Parathyroid adenoma (tissue), 2 donors: ENCODE results near the gene ICE1.
"Not testable (repeated sequence)": the region's sequence is repeated elsewhere in the genome, so short reads cannot be mapped to it uniquely, and the experiment has no call there.

Experiments
- H2AFZ ChIP-seq: fragments of 300-600 bp; sonication (generic); one replicate; pipeline ENCODE4 v1.7.0; 2017; ENCODE audit warnings: antibody characterized with exemption, mild to moderate bottlenecking
- H3K27ac ChIP-seq: fragments of 300-600 bp; sonication (generic); one replicate; pipeline ENCODE4 v1.7.0; 2017
- H3K27me3 ChIP-seq: fragments of 300-600 bp; sonication (generic); one replicate; pipeline ENCODE4 v1.7.0; 2017; ENCODE audit warnings: low read length; ENCODE audit not compliant: control insufficient read depth, insufficient read depth
- H3K36me3 ChIP-seq: fragments of 300-600 bp; sonication (generic); one replicate; pipeline ENCODE4 v1.7.0; 2017; ENCODE audit warnings: low read length; ENCODE audit not compliant: control insufficient read depth, insufficient read depth
- H3K4me1 ChIP-seq: fragments of 300-600 bp; sonication (generic); one replicate; pipeline ENCODE4 v1.7.0; 2017; ENCODE audit warnings: control low read depth
- H3K4me2 ChIP-seq: fragments of 300-600 bp; sonication (generic); one replicate; pipeline ENCODE4 v1.7.0; 2017; ENCODE audit warnings: low read length
- H3K4me3 ChIP-seq: fragments of 300-600 bp; sonication (generic); one replicate; pipeline ENCODE4 v1.7.0; 2017; ENCODE audit warnings: low read depth, low read length
- H3K79me2 ChIP-seq: fragments of 300-600 bp; sonication (generic); one replicate; pipeline ENCODE4 v1.7.0; 2017; ENCODE audit warnings: control low read depth
- H3K9ac ChIP-seq: fragments of 300-600 bp; sonication (generic); one replicate; pipeline ENCODE4 v1.7.0; 2017; ENCODE audit warnings: mild to moderate bottlenecking
- H3K9me3 ChIP-seq: fragments of 300-600 bp; sonication (generic); one replicate; pipeline ENCODE4 v1.7.0; 2017; ENCODE audit warnings: low read length; ENCODE audit not compliant: control insufficient read depth
- TF ChIP-seq, protein P1 (sequence below): fragments of 300-600 bp; sonication (generic); IDR thresholded peaks from one replicate; pipeline ENCODE4 v1.7.0; 2017; ENCODE audit warnings: antibody characterized with exemption, mild to moderate bottlenecking
- donor health status: primary hyperparathyroidism.

The ICE1 gene

DNA sequence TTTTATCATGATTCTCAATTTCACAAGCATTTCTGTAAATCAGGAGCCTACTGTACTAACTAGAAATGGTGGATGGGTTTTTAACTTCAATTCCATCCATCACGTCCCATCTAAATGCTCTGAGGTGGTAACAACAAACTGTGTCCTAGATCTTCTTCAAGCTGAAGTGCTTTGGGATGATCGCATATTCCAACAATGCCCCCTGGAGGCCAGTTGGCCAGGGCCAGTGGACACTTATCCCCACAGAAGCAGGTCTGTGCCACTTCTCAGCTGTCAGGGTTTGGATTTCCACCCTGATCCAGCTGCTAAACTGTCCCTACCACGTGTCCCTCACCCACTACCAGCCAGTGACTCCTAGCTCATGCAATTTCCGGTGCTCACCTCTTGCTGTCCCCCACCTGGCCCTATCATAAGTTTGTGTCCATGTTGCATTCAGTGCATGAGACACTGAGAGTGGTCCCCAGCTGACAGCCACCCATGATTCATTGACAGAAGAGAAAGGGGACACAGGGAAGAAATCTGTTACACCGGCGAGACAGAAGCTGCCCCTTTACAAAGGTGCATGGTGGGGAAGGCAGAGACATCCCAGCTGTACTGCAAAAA lies 28.0 kb upstream of the ICE1 start:
- not testable (repeated sequence) for H3K4me3 ChIP-seq, H3K36me3 ChIP-seq, H2AFZ ChIP-seq, H3K9ac ChIP-seq, H3K9me3 ChIP-seq, H3K27ac ChIP-seq, H3K4me2 ChIP-seq, H3K79me2 ChIP-seq, H3K27me3 ChIP-seq, H3K4me1 ChIP-seq
- TF ChIP-seq, protein P1, sequence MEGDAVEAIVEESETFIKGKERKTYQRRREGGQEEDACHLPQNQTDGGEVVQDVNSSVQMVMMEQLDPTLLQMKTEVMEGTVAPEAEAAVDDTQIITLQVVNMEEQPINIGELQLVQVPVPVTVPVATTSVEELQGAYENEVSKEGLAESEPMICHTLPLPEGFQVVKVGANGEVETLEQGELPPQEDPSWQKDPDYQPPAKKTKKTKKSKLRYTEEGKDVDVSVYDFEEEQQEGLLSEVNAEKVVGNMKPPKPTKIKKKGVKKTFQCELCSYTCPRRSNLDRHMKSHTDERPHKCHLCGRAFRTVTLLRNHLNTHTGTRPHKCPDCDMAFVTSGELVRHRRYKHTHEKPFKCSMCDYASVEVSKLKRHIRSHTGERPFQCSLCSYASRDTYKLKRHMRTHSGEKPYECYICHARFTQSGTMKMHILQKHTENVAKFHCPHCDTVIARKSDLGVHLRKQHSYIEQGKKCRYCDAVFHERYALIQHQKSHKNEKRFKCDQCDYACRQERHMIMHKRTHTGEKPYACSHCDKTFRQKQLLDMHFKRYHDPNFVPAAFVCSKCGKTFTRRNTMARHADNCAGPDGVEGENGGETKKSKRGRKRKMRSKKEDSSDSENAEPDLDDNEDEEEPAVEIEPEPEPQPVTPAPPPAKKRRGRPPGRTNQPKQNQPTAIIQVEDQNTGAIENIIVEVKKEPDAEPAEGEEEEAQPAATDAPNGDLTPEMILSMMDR: peak; percentile 10

DNA sequence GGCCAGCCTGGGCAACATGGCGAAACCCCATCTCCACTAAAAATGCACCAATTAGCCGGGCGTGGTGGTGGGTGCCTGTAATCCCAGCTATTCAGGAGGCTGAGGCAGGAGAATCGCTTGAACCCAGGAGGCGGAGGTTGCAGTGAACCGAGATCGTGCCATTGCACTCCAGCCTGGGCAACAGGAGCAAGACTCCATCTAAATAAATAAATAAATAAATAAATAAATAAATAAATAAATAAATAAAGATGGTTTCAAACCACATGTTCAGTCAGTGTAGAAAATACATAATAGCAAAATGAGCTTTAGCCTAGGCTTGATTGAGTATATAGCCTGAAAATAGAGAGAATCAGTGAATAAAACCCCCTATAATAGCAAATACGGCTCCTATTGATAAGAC lies 27.4 kb upstream of the ICE1 start:
- H3K9ac ChIP-seq, H3K79me2 ChIP-seq, H3K4me1 ChIP-seq, H3K4me3 ChIP-seq, H3K4me2 ChIP-seq, H3K36me3 ChIP-seq, H3K9me3 ChIP-seq, H3K27ac ChIP-seq, H3K27me3 ChIP-seq, H2AFZ ChIP-seq: not testable (repeated sequence)

DNA sequence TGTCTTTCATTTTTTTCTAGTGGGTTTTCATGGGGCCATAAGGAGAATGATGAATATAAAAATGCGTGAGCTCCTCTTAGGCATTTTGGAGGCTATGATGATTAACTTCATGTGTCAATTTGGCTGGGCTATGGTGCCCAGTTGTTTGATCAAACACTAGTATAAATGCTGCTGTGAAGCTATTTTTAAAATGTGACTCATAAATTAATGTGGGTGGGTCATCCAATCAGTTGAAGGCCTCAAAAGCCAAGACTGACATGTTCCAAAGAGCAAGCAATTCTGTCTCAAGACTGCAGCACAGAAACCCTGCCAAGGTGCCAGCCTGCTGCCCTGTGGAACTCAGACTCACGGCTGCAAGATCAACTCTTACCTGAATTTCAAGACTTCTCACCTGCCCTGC lies 24.4 kb upstream of the ICE1 start:
- Histone ChIP-seq H2AFZ (no peak overlapping the region), H3K79me2 (no peaks in the 10 kb centered on the region), H3K4me2 (no peak overlapping the region)

DNA sequence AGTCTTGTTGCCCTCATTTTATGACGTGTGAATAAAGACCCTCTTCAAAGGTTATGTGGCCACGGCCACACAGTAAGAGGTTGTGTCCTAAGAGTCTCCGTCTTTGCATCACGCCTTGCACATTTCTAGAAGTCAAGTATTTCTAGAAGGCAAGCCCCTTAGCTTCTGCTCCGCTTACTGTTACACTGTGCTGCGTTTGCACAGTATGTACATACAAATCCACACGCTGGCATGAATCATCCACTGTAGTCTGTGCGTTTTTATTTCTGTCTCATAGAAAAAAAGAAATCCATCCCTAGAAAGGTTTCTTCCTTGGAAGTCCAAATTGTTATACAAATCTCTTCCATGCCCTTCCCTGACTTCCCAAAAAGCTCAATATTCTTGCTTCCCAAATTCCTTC lies 21.4 kb upstream of the ICE1 start:
- no peaks in the 10 kb centered on the region for H3K79me2 ChIP-seq
- H3K4me2 ChIP-seq: no peak overlapping the region
- no peak overlapping the region for H2AFZ ChIP-seq
- no peaks in the 10 kb centered on the region for H3K9me3 ChIP-seq
- H3K9ac ChIP-seq: no peak overlapping the region
- H3K27me3 ChIP-seq: no peaks in the 10 kb centered on the region
- TF ChIP-seq, protein P1: no peak
- no peak overlapping the region for H3K4me3 ChIP-seq
- H3K4me1 ChIP-seq: no peaks in the 10 kb centered on the region
- no peak overlapping the region for H3K27ac ChIP-seq
- H3K36me3 ChIP-seq: no peaks in the 10 kb centered on the region

More for the DNA sequence above, 24.4 kb upstream of the ICE1 start:
- no peak overlapping the region for H3K4me3 ChIP-seq
- no peak overlapping the region for H3K27ac ChIP-seq
- no peak overlapping the region for H3K9ac ChIP-seq
- H3K4me1 ChIP-seq: no peaks in the 10 kb centered on the region
- H3K27me3 ChIP-seq: no peaks in the 10 kb centered on the region
- no peaks in the 10 kb centered on the region for H3K9me3 ChIP-seq
- TF ChIP-seq, protein P1: no peak
- no peaks in the 10 kb centered on the region for H3K36me3 ChIP-seq

DNA sequence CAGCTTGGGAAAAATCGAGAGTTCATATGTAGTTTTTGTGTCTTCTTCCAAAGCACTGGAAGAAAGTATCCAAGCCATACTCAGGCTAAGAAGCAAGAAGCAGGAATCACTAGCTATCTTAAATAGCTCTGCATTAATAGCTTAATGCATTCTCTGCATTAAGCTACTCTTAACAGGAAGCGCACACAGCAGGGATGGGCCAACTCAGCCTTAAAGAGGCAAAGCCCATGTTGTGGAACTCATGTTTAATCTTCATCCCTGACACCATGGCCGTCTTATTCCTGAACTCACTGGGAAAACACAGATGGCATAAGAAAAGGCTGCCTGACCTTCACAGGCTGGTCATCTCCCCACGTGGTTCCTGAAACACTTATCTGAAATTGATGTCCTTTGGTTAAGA lies 18.7 kb upstream of the ICE1 start:
- Histone ChIP-seq H3K36me3 (no peaks in the 10 kb centered on the region), H3K27ac (no peak overlapping the region), H3K4me1 (no peaks in the 10 kb centered on the region), H2AFZ (no peak overlapping the region), H3K9ac (no peak overlapping the region), H3K27me3 (no peaks in the 10 kb centered on the region), H3K9me3 (no peaks in the 10 kb centered on the region), H3K4me3 (no peak overlapping the region), H3K79me2 (no peaks in the 10 kb centered on the region), H3K4me2 (no peak overlapping the region)
- TF ChIP-seq, protein P1: no peak
